ENCODE data around the gene KRTAP6-3. TPM values are rescaled to one million over a fixed set of nuclear protein-coding genes. Genes with fewer than 3 reads are reported as not detected.

Gene KRTAP6-3
- not detected for total RNA-seq

- Mint-ChIP-seq H3K27me3 (no peaks in the 10 kb centered on the region), H3K36me3 (ENCODE audit: low read depth) (no peaks in the 10 kb centered on the region), H3K9me3 (peaks cover 7% of the 10 kb centered on the region), H3K4me1 (no peaks in the 10 kb centered on the region), H3K4me3 (no peak within 1 kb of the TSS), H3K27ac (no peak within 1 kb of the TSS)
- ChIA-PET POLR2A (no interaction called here), CTCF (no interaction called here)
- no peak for DNase-seq
Observed at GRCh38 chr21:30592140-30592539, at the start of gene KRTAP6-3. Gene KRTAP6-3 (plus strand): TSS chr21:30592440. CDS start chr21:30592446, 6 bp downstream.

DNA sequence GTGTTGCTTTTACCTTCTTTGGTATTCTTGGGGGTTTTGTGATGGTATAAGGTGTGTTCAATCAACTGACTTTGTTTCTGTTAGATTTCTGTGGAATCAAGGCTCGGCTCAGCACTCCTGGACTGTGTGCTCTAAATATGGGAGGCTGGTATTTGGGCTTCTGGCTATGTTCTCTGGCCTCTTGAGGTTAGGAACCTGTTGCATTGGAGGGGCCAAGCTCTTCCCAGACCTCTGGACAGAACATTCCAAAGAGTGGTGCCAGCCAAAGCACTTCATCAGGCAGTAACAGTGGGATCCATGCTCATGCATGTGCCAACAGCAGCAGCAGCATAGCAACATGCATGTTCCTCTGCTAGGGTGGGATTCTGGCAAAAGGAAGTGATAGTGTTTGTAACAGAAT, 39.5 kb upstream of the KRTAP6-3 start:
- Mint-ChIP-seq H3K4me3 (no peak overlapping the region), H3K27ac (no peak overlapping the region), H3K4me1 (no peaks in the 10 kb centered on the region), H3K27me3 (peaks cover 2% of the 10 kb centered on the region), H3K9me3 (no peaks in the 10 kb centered on the region), H3K36me3 (ENCODE audit: low read depth) (no peaks in the 10 kb centered on the region)
- ChIA-PET POLR2A (no interaction called here), CTCF (interaction anchor here (0.5 kb wide), 1 partner anchor 527 kb away, joined by 5 read pairs; no protein-coding TSS in a partner anchor)
- DNase-seq, result no peak

GRCh38 chr21:30555095-30555494, 37.1 kb upstream of the KRTAP6-3 start:
- Mint-ChIP-seq H3K9me3 (no peaks in the 10 kb centered on the region), H3K36me3 (ENCODE audit: low read depth) (no peaks in the 10 kb centered on the region), H3K4me3 (no peak overlapping the region), H3K27ac (no peak overlapping the region), H3K27me3 (no peaks in the 10 kb centered on the region), H3K4me1 (no peaks in the 10 kb centered on the region)
- DNase-seq, result no peak
- ChIA-PET POLR2A (no interaction called here), CTCF (no interaction called here)

- Mint-ChIP-seq H3K4me3 (no peak within 1 kb of the TSS), H3K4me1 (no peaks in the 10 kb centered on the region), H3K27me3 (no peaks in the 10 kb centered on the region), H3K9me3 (no peaks in the 10 kb centered on the region), H3K36me3 (ENCODE audit: low read depth) (no peaks in the 10 kb centered on the region), H3K27ac (no peak within 1 kb of the TSS)
- DNase-seq, result no peak
- CTCF ChIA-PET, result no interaction called here
- POLR2A ChIA-PET, result no interaction called here
Observed at GRCh38 chr21:30561264-30561895, 30.9 kb upstream of the KRTAP6-3 start, which contains the start of gene KRTAP19-7. Gene KRTAP19-7 (minus strand): TSS chr21:30561314. CDS start chr21:30561289, 25 bp downstream.

GRCh38 chr21:30561957-30562356, 30.3 kb upstream of the KRTAP6-3 start:
- ChIA-PET POLR2A (no interaction called here), CTCF (no interaction called here)
- Mint-ChIP-seq H3K27ac (no peak overlapping the region), H3K36me3 (ENCODE audit: low read depth) (no peaks in the 10 kb centered on the region), H3K4me3 (no peak overlapping the region), H3K27me3 (no peaks in the 10 kb centered on the region), H3K4me1 (no peaks in the 10 kb centered on the region), H3K9me3 (no peaks in the 10 kb centered on the region)
- DNase-seq, result no peak

DNA sequence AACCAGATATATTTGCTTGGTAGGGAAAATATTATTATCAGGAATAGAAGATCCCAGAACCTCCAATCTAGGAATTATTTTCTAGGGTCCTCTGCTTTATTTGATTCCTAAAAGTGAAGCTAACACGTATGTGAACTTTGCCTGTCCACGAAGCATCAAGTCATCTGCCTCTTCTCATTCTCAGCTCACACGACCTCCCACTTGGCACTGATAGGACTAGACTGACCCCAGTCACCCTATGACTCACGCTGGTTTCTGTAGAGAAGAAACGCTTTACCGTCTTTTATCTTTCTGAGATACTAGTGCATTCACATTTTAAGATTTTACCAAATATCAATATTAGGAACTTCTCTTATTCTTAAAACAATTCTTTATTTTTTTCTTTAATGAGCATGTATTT, 29.2 kb upstream of the KRTAP6-3 start:
- Mint-ChIP-seq H3K36me3 (ENCODE audit: low read depth) (no peaks in the 10 kb centered on the region), H3K27me3 (no peaks in the 10 kb centered on the region), H3K9me3 (no peaks in the 10 kb centered on the region), H3K4me3 (no peak overlapping the region), H3K27ac (no peak overlapping the region), H3K4me1 (no peaks in the 10 kb centered on the region)
- CTCF ChIA-PET, result no interaction called here
- POLR2A ChIA-PET, result no interaction called here
- DNase-seq, result no peak

DNA sequence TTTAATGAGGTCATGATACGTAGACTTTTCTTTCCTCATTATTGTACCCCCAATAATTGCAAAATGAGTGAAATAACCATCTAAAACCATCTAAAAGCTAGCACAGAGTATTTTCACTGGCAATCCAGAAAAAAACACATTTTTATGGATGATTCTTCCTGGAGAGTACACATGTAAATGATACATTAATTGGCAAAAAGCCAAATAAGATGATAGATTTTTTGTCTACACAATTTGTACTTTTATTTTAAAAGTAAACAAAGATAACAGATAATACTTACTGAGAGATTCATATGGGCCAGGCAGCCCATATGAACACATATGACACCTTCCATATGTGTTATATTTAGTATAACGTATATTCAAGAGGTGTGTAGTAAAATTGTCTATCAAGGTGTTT, 28.6 kb upstream of the KRTAP6-3 start:
- H3K4me3 Mint-ChIP-seq, result no peak overlapping the region
- no peaks in the 10 kb centered on the region for H3K36me3 Mint-ChIP-seq (ENCODE audit: low read depth)
- H3K27ac Mint-ChIP-seq, result no peak overlapping the region
- no peaks in the 10 kb centered on the region for H3K9me3 Mint-ChIP-seq
- H3K27me3 Mint-ChIP-seq, result no peaks in the 10 kb centered on the region
- H3K4me1 Mint-ChIP-seq, result no peaks in the 10 kb centered on the region
- CTCF ChIA-PET, result no interaction called here
- DNase-seq, result no peak
- POLR2A ChIA-PET, result no interaction called here

DNA sequence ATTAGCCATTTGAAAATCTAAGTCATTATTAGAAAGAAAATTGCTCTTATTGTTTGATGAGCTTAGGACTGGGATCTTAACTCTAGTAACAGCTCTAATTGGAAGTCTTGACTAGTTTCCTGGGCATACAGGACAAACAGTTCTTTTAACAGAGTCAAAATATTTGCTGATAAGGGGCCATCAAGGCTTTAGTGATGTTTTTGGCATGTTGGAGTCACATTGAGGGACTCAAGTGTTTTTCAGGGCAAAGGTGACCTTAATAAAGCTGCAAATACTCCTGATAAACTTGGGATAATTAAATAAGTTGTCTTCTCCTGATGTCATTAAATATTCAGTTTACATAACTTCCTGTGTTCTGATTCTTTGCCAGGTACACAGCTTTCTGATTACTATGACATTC, 24.6 kb upstream of the KRTAP6-3 start:
- ChIA-PET CTCF (no interaction called here), POLR2A (no interaction called here)
- H3K4me3 Mint-ChIP-seq, result no peak overlapping the region
- no peak for DNase-seq
- H3K36me3 Mint-ChIP-seq (ENCODE audit: low read depth), result no peaks in the 10 kb centered on the region
- H3K27me3 Mint-ChIP-seq, result no peaks in the 10 kb centered on the region
- no peaks in the 10 kb centered on the region for H3K9me3 Mint-ChIP-seq
- no peaks in the 10 kb centered on the region for H3K4me1 Mint-ChIP-seq
- H3K27ac Mint-ChIP-seq, result no peak overlapping the region

DNA sequence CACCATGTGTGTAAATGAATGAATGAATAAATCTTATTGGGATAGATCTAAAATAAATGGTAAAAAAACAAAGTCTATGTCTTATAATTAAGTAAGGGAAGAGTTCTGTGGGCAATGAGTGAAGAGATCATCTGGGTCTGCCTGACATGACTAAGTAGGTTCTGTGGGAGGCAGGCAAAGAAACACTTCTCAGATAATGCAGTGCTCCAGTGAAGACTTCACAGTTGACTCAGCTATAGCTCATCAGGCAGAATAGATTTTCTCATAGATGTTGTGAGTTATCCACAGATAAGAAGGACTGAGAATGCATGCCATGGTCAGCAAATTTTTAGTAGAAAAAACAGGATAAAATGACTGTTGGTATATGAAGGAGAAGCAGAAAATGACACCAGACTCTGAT, 14.5 kb upstream of the KRTAP6-3 start:
- ChIA-PET POLR2A (no interaction called here), CTCF (no interaction called here)
- no peak overlapping the region for H3K27ac Mint-ChIP-seq
- H3K4me3 Mint-ChIP-seq, result no peak overlapping the region
- no peak for DNase-seq
- no peaks in the 10 kb centered on the region for H3K4me1 Mint-ChIP-seq
- no peaks in the 10 kb centered on the region for H3K9me3 Mint-ChIP-seq
- no peaks in the 10 kb centered on the region for H3K27me3 Mint-ChIP-seq
- no peaks in the 10 kb centered on the region for H3K36me3 Mint-ChIP-seq (ENCODE audit: low read depth)

DNA sequence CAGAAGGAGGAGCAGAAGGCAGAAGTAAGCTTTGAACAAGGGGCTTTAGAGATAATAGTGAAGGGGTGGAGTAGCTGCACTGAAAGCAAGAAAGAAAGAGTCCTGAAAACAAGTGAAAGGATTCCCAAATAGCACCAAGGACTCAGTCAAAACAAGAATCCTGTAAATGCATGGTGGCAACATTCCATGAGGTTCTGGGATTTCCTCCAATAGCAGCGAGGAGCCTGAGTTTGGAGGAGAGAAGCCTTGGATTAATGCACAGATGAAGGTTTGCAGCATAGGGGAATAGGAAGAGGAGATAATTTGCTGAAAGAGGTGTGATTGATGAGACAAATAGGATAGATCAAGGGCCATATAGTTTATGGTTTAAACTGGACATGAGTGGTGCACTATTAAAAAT, 12.9 kb upstream of the KRTAP6-3 start:
- ChIA-PET CTCF (no interaction called here), POLR2A (no interaction called here)
- Mint-ChIP-seq H3K4me1 (no peaks in the 10 kb centered on the region), H3K27me3 (no peaks in the 10 kb centered on the region), H3K9me3 (no peaks in the 10 kb centered on the region), H3K4me3 (no peak overlapping the region), H3K27ac (no peak overlapping the region), H3K36me3 (ENCODE audit: low read depth) (no peaks in the 10 kb centered on the region)
- DNase-seq, result no peak

- no peak for DNase-seq
- H3K4me3 Mint-ChIP-seq, result no peak overlapping the region
- no peaks in the 10 kb centered on the region for H3K4me1 Mint-ChIP-seq
- no peak overlapping the region for H3K27ac Mint-ChIP-seq
- ChIA-PET POLR2A (no interaction called here), CTCF (no interaction called here)
- H3K9me3 Mint-ChIP-seq, result no peaks in the 10 kb centered on the region
- no peaks in the 10 kb centered on the region for H3K36me3 Mint-ChIP-seq (ENCODE audit: low read depth)
- no peaks in the 10 kb centered on the region for H3K27me3 Mint-ChIP-seq
Observed at GRCh38 chr21:30580132-30580531, 12.1 kb upstream of the KRTAP6-3 start.

GRCh38 chr21:30582870-30583269, 9.4 kb upstream of the KRTAP6-3 start:
- Mint-ChIP-seq H3K4me1 (no peaks in the 10 kb centered on the region), H3K4me3 (no peak overlapping the region), H3K27ac (no peak overlapping the region), H3K9me3 (no peaks in the 10 kb centered on the region), H3K36me3 (ENCODE audit: low read depth) (no peaks in the 10 kb centered on the region), H3K27me3 (no peaks in the 10 kb centered on the region)
- DNase-seq, result no peak
- ChIA-PET CTCF (no interaction called here), POLR2A (no interaction called here)

GRCh38 chr21:30590297-30590696, 1.9 kb upstream of the KRTAP6-3 start, which contains the start of gene KRTAP22-2:
Gene KRTAP22-2 (minus strand): TSS chr21:30590397.
- no peak within 1 kb of the TSS for H3K27ac Mint-ChIP-seq
- no peaks in the 10 kb centered on the region for H3K4me1 Mint-ChIP-seq
- no peaks in the 10 kb centered on the region for H3K27me3 Mint-ChIP-seq
- ChIA-PET POLR2A (no interaction called here), CTCF (no interaction called here)
- no peak within 1 kb of the TSS for H3K4me3 Mint-ChIP-seq
- no peak for DNase-seq
- no peaks in the 10 kb centered on the region for H3K36me3 Mint-ChIP-seq (ENCODE audit: low read depth)
- peaks cover 7% of the 10 kb centered on the region for H3K9me3 Mint-ChIP-seq

DNA sequence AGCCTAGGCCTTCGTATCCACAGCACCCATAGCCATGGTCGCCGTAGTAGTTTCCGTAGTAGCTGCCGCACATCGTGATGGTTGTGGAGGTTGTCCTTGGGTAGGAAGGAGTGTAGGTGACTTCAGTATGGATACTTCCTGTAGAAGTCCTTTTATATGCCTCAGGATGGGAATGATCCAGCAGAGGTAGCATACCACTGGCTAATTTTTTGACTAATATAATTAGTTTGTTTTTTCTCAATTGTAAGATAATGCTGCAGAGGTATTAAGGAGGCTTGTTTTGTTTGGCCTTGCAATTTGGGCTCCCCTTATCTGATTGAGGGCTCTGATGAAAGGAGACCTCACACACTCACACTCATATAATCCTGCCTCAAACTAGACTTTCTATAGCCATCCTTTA, 6.6 kb downstream of the KRTAP6-3 start, which contains the start of gene KRTAP6-2:
Gene KRTAP6-2 (minus strand): TSS at position 101 of the 400 bp plus-strand sequence. CDS start 28 bp downstream, at position 73.
- Mint-ChIP-seq H3K27me3 (no peaks in the 10 kb centered on the region), H3K9me3 (peaks cover 12% of the 10 kb centered on the region), H3K4me3 (no peak within 1 kb of the TSS), H3K4me1 (no peaks in the 10 kb centered on the region), H3K27ac (no peak within 1 kb of the TSS), H3K36me3 (ENCODE audit: low read depth) (no peaks in the 10 kb centered on the region)
- POLR2A ChIA-PET, result no interaction called here
- CTCF ChIA-PET, result no interaction called here
- no peak for DNase-seq
